ENCODE data around the gene P4HA2.

The P4HA2 gene

DNA sequence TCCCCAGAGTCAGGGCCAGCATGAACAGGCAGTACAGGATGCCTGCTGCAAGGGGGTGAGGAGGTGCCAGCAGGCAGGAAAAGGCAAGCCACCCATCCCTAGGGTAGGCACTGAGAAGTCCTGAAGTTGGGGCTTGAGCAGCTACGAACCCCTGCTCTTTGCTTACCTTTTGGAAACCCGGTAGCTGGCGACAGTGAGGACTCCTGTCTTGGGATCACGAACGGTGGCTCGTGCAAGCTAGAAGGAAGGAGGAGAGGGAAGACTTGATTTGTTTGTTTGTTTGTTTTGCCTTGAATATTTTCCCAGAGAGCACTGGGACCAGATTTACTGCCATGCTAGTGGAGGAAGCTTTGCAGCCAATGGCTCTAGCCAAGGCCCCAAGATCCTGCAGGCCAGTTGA is 23.7 kb downstream of the P4HA2 start:
- no peak for TF ChIP-seq EZH2phosphoT487 (IDR thresholded peaks at IDR 0.05; ENCODE audit: borderline replicate concordance)
- Histone ChIP-seq H2AFZ (ENCODE audit: low read length) (no peak overlapping the region), H3K9ac (ENCODE audit: low read depth, low read length, poor library complexity, severe bottlenecking) (no peak overlapping the region), H3K4me1 (ENCODE audit: insufficient read depth, low read length, poor library complexity, severe bottlenecking) (peaks cover 6% of the 10 kb centered on the region), H3K36me3 (ENCODE audit: insufficient read depth, low read length) (no peaks in the 10 kb centered on the region), H4K20me1 (ENCODE audit: insufficient read depth, low read length, poor library complexity, severe bottlenecking) (no peaks in the 10 kb centered on the region), H3K4me2 (ENCODE audit: low read depth, low read length, poor library complexity, severe bottlenecking) (no peak overlapping the region), H3K4me3 (ENCODE audit: low read length, poor library complexity, severe bottlenecking) (no peak overlapping the region), H3K27me3 (ENCODE audit: insufficient read depth, low read length, poor library complexity, severe bottlenecking) (no peaks in the 10 kb centered on the region), H3K79me2 (ENCODE audit: insufficient read depth, low read length) (no peaks in the 10 kb centered on the region), H3K9me3 (ENCODE audit: insufficient read depth, low read depth, low read length) (no peaks in the 10 kb centered on the region), H3F3A (ENCODE audit: low read depth) (no peaks in the 10 kb centered on the region), H3K9me2 (replicated peaks; ENCODE audit: low read depth, low read length) (no peaks in the 10 kb centered on the region)

DNA sequence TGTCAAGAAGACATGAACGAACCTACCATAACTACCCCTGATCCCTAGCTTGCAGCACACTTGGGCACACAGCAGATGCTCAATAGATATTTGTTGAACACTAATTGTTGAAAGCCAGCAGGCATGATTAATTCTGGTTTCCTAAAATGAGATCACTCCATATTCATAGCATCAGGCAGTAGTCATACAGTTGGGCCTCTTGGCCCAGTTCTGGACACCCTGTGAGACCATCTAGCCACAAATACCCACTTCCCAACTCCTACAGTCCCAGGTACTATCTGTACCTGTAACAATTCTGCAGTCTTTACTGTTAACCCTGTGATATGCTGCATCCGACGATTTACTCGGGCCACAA is 24.2 kb downstream of the P4HA2 start:
- Histone ChIP-seq H4K20me1 (ENCODE audit: insufficient read depth, low read length, poor library complexity, severe bottlenecking) (no peaks in the 10 kb centered on the region), H3K9ac (ENCODE audit: low read depth, low read length, poor library complexity, severe bottlenecking) (no peak overlapping the region), H3K4me2 (ENCODE audit: low read depth, low read length, poor library complexity, severe bottlenecking) (no peak overlapping the region), H2AFZ (ENCODE audit: low read length) (no peak overlapping the region), H3K4me3 (ENCODE audit: low read length, poor library complexity, severe bottlenecking) (no peak overlapping the region), H3F3A (ENCODE audit: low read depth) (no peaks in the 10 kb centered on the region), H3K79me2 (ENCODE audit: insufficient read depth, low read length) (no peaks in the 10 kb centered on the region), H3K9me2 (replicated peaks; ENCODE audit: low read depth, low read length) (no peaks in the 10 kb centered on the region), H3K27me3 (ENCODE audit: insufficient read depth, low read length, poor library complexity, severe bottlenecking) (no peaks in the 10 kb centered on the region), H3K4me1 (ENCODE audit: insufficient read depth, low read length, poor library complexity, severe bottlenecking) (peaks cover 1% of the 10 kb centered on the region), H3K36me3 (ENCODE audit: insufficient read depth, low read length) (no peaks in the 10 kb centered on the region), H3K9me3 (ENCODE audit: insufficient read depth, low read depth, low read length) (no peaks in the 10 kb centered on the region)
- TF ChIP-seq EZH2phosphoT487 (IDR thresholded peaks at IDR 0.05; ENCODE audit: borderline replicate concordance): no peak
- TF ChIP-seq, protein P1, sequence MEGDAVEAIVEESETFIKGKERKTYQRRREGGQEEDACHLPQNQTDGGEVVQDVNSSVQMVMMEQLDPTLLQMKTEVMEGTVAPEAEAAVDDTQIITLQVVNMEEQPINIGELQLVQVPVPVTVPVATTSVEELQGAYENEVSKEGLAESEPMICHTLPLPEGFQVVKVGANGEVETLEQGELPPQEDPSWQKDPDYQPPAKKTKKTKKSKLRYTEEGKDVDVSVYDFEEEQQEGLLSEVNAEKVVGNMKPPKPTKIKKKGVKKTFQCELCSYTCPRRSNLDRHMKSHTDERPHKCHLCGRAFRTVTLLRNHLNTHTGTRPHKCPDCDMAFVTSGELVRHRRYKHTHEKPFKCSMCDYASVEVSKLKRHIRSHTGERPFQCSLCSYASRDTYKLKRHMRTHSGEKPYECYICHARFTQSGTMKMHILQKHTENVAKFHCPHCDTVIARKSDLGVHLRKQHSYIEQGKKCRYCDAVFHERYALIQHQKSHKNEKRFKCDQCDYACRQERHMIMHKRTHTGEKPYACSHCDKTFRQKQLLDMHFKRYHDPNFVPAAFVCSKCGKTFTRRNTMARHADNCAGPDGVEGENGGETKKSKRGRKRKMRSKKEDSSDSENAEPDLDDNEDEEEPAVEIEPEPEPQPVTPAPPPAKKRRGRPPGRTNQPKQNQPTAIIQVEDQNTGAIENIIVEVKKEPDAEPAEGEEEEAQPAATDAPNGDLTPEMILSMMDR (conservative IDR thresholded peaks at IDR 0.05; ENCODE audit: low read length): no peak

DNA sequence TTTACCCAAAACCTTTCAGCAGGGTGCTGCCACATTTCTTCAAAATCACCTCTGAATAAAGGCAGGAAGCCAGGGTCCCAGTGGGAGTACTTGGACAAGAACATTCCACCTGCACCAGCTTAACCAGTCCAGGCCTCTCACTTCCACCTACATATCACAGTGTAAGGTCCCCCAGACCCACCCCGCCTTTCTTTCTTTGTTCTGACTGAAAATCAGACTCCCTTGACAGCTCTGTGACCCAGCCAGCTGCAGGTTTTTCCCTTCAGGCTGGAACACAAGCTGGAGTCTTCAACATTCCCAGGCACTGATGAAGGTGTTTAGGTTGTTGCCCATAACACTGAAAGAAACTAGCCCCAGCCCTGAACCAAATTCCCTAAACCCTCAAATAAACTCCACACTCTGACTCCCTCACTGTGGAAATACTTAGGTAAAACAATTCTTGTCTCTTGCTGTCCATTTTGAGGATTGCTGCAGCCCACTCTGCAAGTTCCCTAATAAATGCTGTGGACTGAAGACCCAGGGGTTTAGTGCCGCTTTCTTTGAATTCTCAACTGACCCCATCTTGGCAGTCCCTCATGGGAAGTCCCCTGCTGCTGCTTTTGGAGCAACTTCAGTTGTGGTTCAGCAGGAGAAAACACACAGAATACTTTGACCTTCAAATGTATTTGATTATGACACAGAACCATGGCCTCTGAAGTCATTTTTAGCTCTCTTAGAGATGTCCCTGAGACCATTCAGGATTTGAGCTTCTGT is 24.8 kb downstream of the P4HA2 start:
- Histone ChIP-seq H3K9ac (ENCODE audit: low read depth, low read length, poor library complexity, severe bottlenecking) (no peak overlapping the region), H3K79me2 (ENCODE audit: insufficient read depth, low read length) (no peaks in the 10 kb centered on the region), H3K9me3 (ENCODE audit: insufficient read depth, low read depth, low read length) (no peaks in the 10 kb centered on the region), H3K27me3 (ENCODE audit: insufficient read depth, low read length, poor library complexity, severe bottlenecking) (no peaks in the 10 kb centered on the region), H3K4me3 (ENCODE audit: low read length, poor library complexity, severe bottlenecking) (no peak overlapping the region), H3K9me2 (replicated peaks; ENCODE audit: low read depth, low read length) (no peaks in the 10 kb centered on the region), H3K4me1 (ENCODE audit: insufficient read depth, low read length, poor library complexity, severe bottlenecking) (no peaks in the 10 kb centered on the region), H3F3A (ENCODE audit: low read depth) (no peaks in the 10 kb centered on the region), H3K4me2 (ENCODE audit: low read depth, low read length, poor library complexity, severe bottlenecking) (no peak overlapping the region), H4K20me1 (ENCODE audit: insufficient read depth, low read length, poor library complexity, severe bottlenecking) (no peaks in the 10 kb centered on the region), H2AFZ (ENCODE audit: low read length) (no peak overlapping the region), H3K36me3 (ENCODE audit: insufficient read depth, low read length) (no peaks in the 10 kb centered on the region)
- TF ChIP-seq, protein P1 (conservative IDR thresholded peaks at IDR 0.05; ENCODE audit: low read length): no peak
- TF ChIP-seq EZH2phosphoT487 (IDR thresholded peaks at IDR 0.05; ENCODE audit: borderline replicate concordance): no peak
